Measurements from ENCODE around the gene PACSIN2. TPM values are rescaled to one million over a fixed set of nuclear protein-coding genes. Genes with fewer than 3 reads are reported as not detected.

The PACSIN2 gene
- total RNA-seq, 3 donors from 2014 or later, result 132 to 184 (median 152) TPM

GRCh38 chr22:42912059-42912458, 102.9 kb downstream of the PACSIN2 start:
- Histone ChIP-seq H3K4me3 (no peak overlapping the region), H3K9me3 (no peaks in the 10 kb centered on the region), H3K36me3 (ENCODE audit: low read depth) (no peaks in the 10 kb centered on the region), H3K4me1 (ENCODE audit: low read depth) (peaks cover 9% of the 10 kb centered on the region)
- DNase-seq (no peak), ATAC-seq (no peak)
- intact Hi-C loops (cut with DNase I, micrococcal nuclease), result no loop called here
- TF ChIP-seq CTCF (IDR thresholded peaks at IDR 0.05), result no peak

- DNase-seq (no peak), ATAC-seq (no peak)
- Histone ChIP-seq H3K4me3 (no peak overlapping the region), H3K36me3 (ENCODE audit: low read depth) (no peaks in the 10 kb centered on the region), H3K9me3 (no peaks in the 10 kb centered on the region), H3K4me1 (ENCODE audit: low read depth) (peaks cover 20% of the 10 kb centered on the region)
- intact Hi-C loops (cut with DNase I, micrococcal nuclease), result no loop called here
- no peak for TF ChIP-seq CTCF (IDR thresholded peaks at IDR 0.05)
Measured at GRCh38 chr22:42910221-42910942, 104.6 kb downstream of the PACSIN2 start.

- no peak for TF ChIP-seq CTCF (IDR thresholded peaks at IDR 0.05)
- no peak for ATAC-seq
- Histone ChIP-seq H3K4me1 (ENCODE audit: low read depth) (peaks cover 25% of the 10 kb centered on the region), H3K9me3 (no peaks in the 10 kb centered on the region), H3K4me3 (no peak overlapping the region), H3K36me3 (ENCODE audit: low read depth) (no peaks in the 10 kb centered on the region)
- intact Hi-C loops (cut with DNase I, micrococcal nuclease), result no loop called here
- DNase-seq, result no peak
Measured at GRCh38 chr22:42909363-42910058, 105.4 kb downstream of the PACSIN2 start.

GRCh38 chr22:42908374-42908746, 106.6 kb downstream of the PACSIN2 start:
- Histone ChIP-seq H3K36me3 (ENCODE audit: low read depth) (no peaks in the 10 kb centered on the region), H3K4me1 (ENCODE audit: low read depth) (peaks cover 18% of the 10 kb centered on the region), H3K4me3 (no peak overlapping the region), H3K9me3 (no peaks in the 10 kb centered on the region)
- TF ChIP-seq CTCF (IDR thresholded peaks at IDR 0.05), result no peak
- intact Hi-C loops (cut with DNase I, micrococcal nuclease), result no loop called here
- no peak for DNase-seq
- ATAC-seq, result no peak

- Histone ChIP-seq H3K9me3 (no peaks in the 10 kb centered on the region), H3K4me3 (no peak overlapping the region), H3K36me3 (ENCODE audit: low read depth) (no peaks in the 10 kb centered on the region), H3K4me1 (ENCODE audit: low read depth) (peaks cover 18% of the 10 kb centered on the region)
- ATAC-seq (no peak), DNase-seq (no peak)
- TF ChIP-seq CTCF (IDR thresholded peaks at IDR 0.05), result no peak
- intact Hi-C loops (cut with DNase I, micrococcal nuclease), result no loop called here
Measured at GRCh38 chr22:42907404-42908373, 107.3 kb downstream of the PACSIN2 start.

Measured in mucosa of descending colon (tissue), 3 donors.